Osteocyte (in vitro differentiated cells): ENCODE measurements around the gene KCNH5. TPM values are rescaled to one million over a fixed set of nuclear protein-coding genes. Genes with fewer than 3 reads are reported as not detected.
"Not testable (repeated sequence)": the region's sequence is repeated elsewhere in the genome, so short reads cannot be mapped to it uniquely, and the experiment has no call there.

Experiments used
- DNase-seq: peaks from one replicate; pipeline ENCODE4 v3.0.0; 2021; ENCODE audit warnings: mixed read lengths; ENCODE audit not compliant: unreplicated experiment; ENCODE audit errors: extremely low spot score
- H3K27ac Mint-ChIP-seq: one replicate; pipeline ENCODE4 v1.8.0; 2021; ENCODE audit warnings: mild to moderate bottlenecking, mixed read lengths; ENCODE audit not compliant: unreplicated experiment
- H3K27me3 Mint-ChIP-seq: one replicate; pipeline ENCODE4 v1.8.0; 2021; ENCODE audit warnings: mixed read lengths; ENCODE audit not compliant: unreplicated experiment
- H3K36me3 Mint-ChIP-seq: one replicate; pipeline ENCODE4 v1.8.0; 2021; ENCODE audit warnings: mixed read lengths; ENCODE audit not compliant: unreplicated experiment
- H3K4me1 Mint-ChIP-seq: one replicate; pipeline ENCODE4 v1.8.0; 2021; ENCODE audit warnings: mixed read lengths; ENCODE audit not compliant: unreplicated experiment
- H3K4me3 Mint-ChIP-seq: one replicate; pipeline ENCODE4 v1.8.0; 2021; ENCODE audit warnings: mild to moderate bottlenecking, moderate library complexity, mixed read lengths; ENCODE audit not compliant: unreplicated experiment
- H3K9me3 Mint-ChIP-seq: one replicate; pipeline ENCODE4 v1.8.0; 2021; ENCODE audit warnings: mixed read lengths; ENCODE audit not compliant: unreplicated experiment
- total RNA-seq: library from RNA; stranded (reverse); gene quantifications from 2 replicates; pipeline ENCODE4 v1.2.1, GENCODE V29; 2021
- TF ChIP-seq, protein P1 (sequence below): fragments of 200-600 bp; sonication (generic); IDR thresholded peaks from 2 replicates; pipeline ENCODE4 v1.5.0; 2021; ENCODE audit warnings: antibody characterized with exemption, mild to moderate bottlenecking, moderate library complexity

KCNH5 gene
- total RNA-seq, 1 donor from 2014 or later: not detected

DNA sequence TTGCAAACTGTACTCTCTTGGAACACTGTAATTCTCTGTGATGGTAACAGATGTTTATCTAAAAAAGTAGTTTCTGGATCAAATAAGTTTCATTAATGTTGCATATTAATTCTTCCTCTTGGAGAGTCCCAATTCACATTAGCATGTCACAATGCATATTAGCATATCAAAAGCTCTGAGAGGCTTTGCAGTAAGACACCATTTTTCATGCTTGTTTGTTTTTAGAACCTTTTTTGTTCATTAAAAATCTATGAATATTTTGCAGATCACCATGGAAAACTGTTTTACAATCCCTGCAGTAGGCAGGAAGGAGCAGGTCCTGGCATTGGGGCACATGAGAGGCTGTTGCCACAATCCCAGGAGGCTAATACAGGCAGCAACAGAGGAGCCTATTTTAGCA lies 180.7 kb downstream of the KCNH5 start:
- no peaks in the 10 kb centered on the region for H3K4me1 Mint-ChIP-seq

DNA sequence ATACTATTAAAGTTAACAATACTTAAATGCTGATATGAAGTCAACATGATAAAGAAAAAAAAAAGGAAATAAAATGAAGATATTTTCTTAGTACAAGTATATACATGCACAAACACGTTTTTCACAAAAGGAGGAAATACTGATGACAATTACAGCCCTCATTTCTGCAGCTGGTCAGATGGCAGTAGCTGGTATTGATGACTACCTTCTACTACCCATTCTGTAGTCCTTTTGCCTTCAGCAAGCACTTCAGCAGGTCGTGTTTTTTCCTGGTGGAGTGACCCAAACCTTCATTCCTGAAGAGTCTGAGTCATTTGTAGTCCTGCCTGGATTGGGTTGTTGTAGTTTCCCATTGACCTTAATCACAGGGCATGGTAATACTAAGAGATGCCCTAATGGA lies 187.2 kb downstream of the KCNH5 start:
- not testable (repeated sequence) for H3K36me3 Mint-ChIP-seq, H3K9me3 Mint-ChIP-seq, H3K27me3 Mint-ChIP-seq, H3K4me3 Mint-ChIP-seq, DNase-seq, H3K4me1 Mint-ChIP-seq, H3K27ac Mint-ChIP-seq

More for the DNA sequence above, 180.7 kb downstream of the KCNH5 start:
- DNase-seq: no peak
- Mint-ChIP-seq H3K4me3 (no peak overlapping the region), H3K36me3 (no peaks in the 10 kb centered on the region), H3K9me3 (no peaks in the 10 kb centered on the region), H3K27me3 (no peaks in the 10 kb centered on the region), H3K27ac (no peak overlapping the region)
- TF ChIP-seq, protein P1, sequence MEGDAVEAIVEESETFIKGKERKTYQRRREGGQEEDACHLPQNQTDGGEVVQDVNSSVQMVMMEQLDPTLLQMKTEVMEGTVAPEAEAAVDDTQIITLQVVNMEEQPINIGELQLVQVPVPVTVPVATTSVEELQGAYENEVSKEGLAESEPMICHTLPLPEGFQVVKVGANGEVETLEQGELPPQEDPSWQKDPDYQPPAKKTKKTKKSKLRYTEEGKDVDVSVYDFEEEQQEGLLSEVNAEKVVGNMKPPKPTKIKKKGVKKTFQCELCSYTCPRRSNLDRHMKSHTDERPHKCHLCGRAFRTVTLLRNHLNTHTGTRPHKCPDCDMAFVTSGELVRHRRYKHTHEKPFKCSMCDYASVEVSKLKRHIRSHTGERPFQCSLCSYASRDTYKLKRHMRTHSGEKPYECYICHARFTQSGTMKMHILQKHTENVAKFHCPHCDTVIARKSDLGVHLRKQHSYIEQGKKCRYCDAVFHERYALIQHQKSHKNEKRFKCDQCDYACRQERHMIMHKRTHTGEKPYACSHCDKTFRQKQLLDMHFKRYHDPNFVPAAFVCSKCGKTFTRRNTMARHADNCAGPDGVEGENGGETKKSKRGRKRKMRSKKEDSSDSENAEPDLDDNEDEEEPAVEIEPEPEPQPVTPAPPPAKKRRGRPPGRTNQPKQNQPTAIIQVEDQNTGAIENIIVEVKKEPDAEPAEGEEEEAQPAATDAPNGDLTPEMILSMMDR: no peak

DNA sequence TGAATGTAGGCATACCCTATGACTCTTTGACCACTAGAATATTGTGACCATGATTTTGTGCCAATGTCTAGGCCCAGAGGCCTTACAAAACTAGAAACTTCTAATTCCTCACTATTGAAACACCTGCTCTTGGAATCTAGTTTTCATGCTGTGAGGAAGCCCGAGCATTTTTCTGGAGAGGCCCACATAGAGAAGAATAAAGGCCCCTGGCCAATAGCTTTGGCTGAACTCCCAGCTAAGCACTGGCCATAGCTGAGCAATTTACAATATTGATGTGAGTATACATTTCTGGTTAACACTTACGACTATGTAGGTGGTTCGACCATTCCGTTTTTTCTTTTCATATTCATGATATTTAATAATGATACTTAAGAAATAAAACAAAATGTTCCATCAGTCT lies 190.3 kb downstream of the KCNH5 start:
- TF ChIP-seq, protein P1: no peak
- no peak for DNase-seq
- Mint-ChIP-seq H3K36me3 (no peaks in the 10 kb centered on the region), H3K4me3 (no peak overlapping the region), H3K27me3 (peaks cover 2% of the 10 kb centered on the region), H3K9me3 (no peaks in the 10 kb centered on the region), H3K4me1 (no peaks in the 10 kb centered on the region), H3K27ac (no peak overlapping the region)

DNA sequence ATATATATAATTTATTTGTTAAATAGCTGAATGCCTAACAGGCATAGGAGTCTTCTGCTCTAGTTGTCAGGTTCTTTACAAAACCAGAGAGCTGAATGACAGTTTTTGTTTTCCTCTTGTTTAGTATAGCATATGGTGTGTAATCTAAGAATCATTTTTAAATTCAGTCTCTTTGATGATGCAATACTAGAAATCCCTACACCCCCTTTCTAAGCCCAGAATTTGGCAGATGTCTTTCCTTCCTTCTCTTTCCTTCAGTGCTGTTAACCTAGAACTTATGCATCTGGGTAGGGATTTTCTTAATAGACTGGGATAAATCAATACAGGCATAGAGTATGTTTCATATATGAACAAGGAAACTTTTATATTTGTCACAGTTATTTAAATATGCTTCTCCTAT lies 198.1 kb downstream of the KCNH5 start:
- no peak for DNase-seq
- TF ChIP-seq, protein P1: no peak

DNA sequence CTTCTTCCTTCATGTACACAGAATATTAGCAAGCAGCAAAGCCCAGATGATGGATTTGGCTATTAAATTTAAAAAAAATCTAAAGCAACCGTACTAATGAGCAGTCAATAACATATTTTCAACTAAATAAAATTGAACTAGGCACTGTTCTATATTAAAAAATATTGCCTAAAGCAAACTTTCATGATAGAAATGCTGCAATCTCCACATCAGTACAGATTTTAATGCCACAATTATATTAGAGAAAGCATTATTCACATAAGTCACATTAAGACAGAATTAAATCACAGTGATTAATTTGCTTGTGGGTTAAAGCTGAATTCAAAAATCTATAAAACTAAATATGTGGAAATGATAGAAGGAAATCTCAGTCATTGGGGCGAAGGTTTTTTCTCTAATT lies 200.7 kb downstream of the KCNH5 start:
- no peaks in the 10 kb centered on the region for H3K9me3 Mint-ChIP-seq
- H3K4me3 Mint-ChIP-seq: no peak overlapping the region
- TF ChIP-seq, protein P1: no peak
- H3K36me3 Mint-ChIP-seq: no peaks in the 10 kb centered on the region
- no peak for DNase-seq
- no peaks in the 10 kb centered on the region for H3K4me1 Mint-ChIP-seq
- H3K27ac Mint-ChIP-seq: no peak overlapping the region
- H3K27me3 Mint-ChIP-seq: peaks cover 9% of the 10 kb centered on the region

More for the DNA sequence above, 198.1 kb downstream of the KCNH5 start:
- no peaks in the 10 kb centered on the region for H3K9me3 Mint-ChIP-seq
- H3K27ac Mint-ChIP-seq: no peak overlapping the region
- no peaks in the 10 kb centered on the region for H3K4me1 Mint-ChIP-seq
- peaks cover 10% of the 10 kb centered on the region for H3K27me3 Mint-ChIP-seq
- no peaks in the 10 kb centered on the region for H3K36me3 Mint-ChIP-seq
- no peak overlapping the region for H3K4me3 Mint-ChIP-seq

DNA sequence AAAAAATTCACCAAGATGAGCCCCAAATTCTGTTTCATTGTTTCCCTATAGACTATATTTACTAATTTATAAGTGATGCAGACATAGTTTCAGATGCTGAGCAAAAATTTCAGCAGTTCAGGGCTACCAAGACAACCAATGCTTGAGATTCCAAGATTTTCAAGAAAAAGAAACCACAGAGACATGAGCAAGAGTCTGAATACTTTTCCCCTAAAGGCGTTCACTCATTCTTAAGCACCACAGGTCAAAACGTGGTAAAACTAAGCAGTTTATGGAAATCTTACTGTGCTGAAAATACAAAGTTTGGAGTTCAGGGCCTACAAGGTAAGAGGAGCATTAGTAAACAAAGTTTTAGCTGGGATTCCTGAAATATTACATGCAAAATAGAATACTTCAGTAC lies 221.2 kb downstream of the KCNH5 start:
- TF ChIP-seq, protein P1: no peak
- no peaks in the 10 kb centered on the region for H3K4me1 Mint-ChIP-seq
- no peaks in the 10 kb centered on the region for H3K9me3 Mint-ChIP-seq
- H3K27me3 Mint-ChIP-seq: peaks cover 5% of the 10 kb centered on the region
- H3K36me3 Mint-ChIP-seq: no peaks in the 10 kb centered on the region
- H3K27ac Mint-ChIP-seq: no peak overlapping the region
- no peak overlapping the region for H3K4me3 Mint-ChIP-seq
- DNase-seq: no peak
